Mesodermal cell (in vitro differentiated cells): Measurements from ENCODE around the gene ATP1A2.

Experiments
- H3K27ac ChIP-seq: 2 replicates; pipeline ENCODE4 v1.7.0; 2013; ENCODE audit warnings: mild to moderate bottlenecking, low read depth, low read length, moderate library complexity; ENCODE audit not compliant: severe bottlenecking
- H3K36me3 ChIP-seq: 2 replicates; pipeline ENCODE4 v1.7.1; 2013; ENCODE audit warnings: mild to moderate bottlenecking, low read length, moderate library complexity; ENCODE audit not compliant: control insufficient read depth, insufficient read depth
- H3K4me1 ChIP-seq: one replicate; pipeline ENCODE4 v1.7.1; 2013; ENCODE audit warnings: mild to moderate bottlenecking, low read length; ENCODE audit not compliant: insufficient read depth, control insufficient read depth, poor library complexity, severe bottlenecking
- H3K4me3 ChIP-seq: 2 replicates; pipeline ENCODE4 v1.7.0; 2013; ENCODE audit warnings: low read length, control low read depth, mild to moderate bottlenecking; ENCODE audit not compliant: insufficient read depth, poor library complexity, severe bottlenecking; ENCODE audit errors: extremely low read depth
- H3K9me3 ChIP-seq: 2 replicates; pipeline ENCODE4 v1.7.1; 2013; ENCODE audit warnings: mild to moderate bottlenecking, low read length, moderate library complexity; ENCODE audit not compliant: control insufficient read depth
- WGBS, 2 experiments: methylation state at CpG; one replicate each; pipeline ENCODE4 v1.1.5; 2013; ENCODE audit warnings: missing lambda C conversion rate in 2 of 2; ENCODE audit not compliant: insufficient coverage in 2 of 2; 5-methylcytosine and 5-hydroxymethylcytosine counted together

ATP1A2 gene

DNA sequence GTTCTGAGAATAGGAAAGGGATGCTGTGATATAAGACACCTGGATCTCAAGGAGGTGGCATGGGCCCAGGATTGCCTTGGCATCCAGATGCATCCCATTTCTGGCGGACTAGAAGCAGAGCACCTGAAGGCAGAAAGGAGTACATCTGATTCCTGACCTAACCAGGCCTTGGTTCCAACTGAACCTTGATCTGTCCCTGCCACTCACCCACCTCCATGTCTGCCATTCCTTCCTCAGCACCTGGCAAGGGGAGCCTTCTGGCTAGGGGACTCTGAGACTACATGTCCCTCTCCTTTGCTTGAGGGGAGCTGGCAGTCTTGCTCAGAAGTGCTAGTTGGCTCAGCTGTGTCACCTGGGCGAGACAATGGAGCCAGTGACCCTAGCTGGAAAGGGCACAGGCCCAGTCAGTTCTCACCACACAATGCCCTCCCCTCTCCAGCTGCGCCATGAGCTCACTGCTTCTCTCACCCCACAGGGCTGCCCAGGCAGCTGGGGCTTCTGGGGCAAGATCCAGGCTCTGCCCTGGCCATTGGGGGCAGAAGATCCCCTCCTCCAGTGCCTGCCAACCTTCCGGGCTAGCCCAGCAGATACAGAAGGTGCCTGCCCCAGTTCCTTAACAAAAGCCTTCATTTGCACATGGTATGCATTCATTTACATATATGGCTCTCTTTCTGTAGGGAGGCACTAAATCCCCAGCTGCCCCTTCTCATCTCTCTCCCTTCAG lies 20.0 kb upstream of the ATP1A2 start:
- Histone ChIP-seq H3K36me3 (no peaks in the 10 kb centered on the region), H3K4me1 (peaks cover 21% of the 10 kb centered on the region), H3K27ac (no peak overlapping the region), H3K9me3 (no peaks in the 10 kb centered on the region), H3K4me3 (no peak overlapping the region)
- WGBS, 2 experiments: 71 to 75% methylated on average over 3 to 4 of the region's 4 CpGs

DNA sequence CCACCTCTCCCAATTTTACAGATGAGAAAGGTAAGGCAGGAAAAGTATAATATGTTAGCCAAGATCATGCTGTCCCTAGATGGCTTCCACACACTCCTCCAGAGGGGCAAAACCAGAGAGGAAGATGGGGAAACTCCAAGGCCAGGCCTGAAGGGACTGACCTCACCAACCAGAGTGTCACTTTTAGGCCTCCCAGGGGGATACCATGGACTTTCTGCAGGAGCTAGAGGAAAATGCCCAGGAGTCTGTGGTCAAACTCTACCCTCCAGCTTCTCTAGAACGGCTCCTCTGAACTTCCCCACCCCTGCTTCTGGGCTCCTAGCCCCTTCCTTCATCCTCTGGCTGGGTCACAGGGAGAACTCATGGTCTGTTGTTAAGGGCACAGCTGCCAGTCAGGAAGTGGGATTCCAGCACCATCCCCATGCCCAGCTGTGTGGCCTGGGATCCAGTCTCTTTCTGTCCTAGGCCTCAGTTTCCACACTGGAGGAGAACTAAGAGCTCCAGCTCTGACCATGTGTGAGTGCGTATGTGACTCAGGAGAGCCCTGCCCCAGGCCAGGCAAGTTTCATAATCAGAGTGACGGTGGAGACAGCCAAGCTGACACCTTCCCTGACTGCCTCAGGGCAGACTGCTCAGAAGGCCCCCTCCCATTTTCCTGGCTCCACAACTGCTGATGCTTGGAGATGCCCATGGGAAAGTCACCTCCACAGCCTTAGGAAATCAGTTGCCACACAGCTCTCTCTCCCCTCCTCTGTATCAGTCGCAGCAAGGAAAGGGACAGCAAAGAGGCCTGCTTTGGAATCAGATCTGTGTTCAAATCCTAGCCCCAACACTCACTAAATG lies 19.1 kb upstream of the ATP1A2 start:
- no peak overlapping the region for H3K4me3 ChIP-seq
- WGBS, 2 experiments: 83 to 88% methylated on average over 4 of the region's 4 CpGs
- no peaks in the 10 kb centered on the region for H3K9me3 ChIP-seq
- H3K27ac ChIP-seq: no peak overlapping the region
- no peaks in the 10 kb centered on the region for H3K36me3 ChIP-seq
- peaks cover 26% of the 10 kb centered on the region for H3K4me1 ChIP-seq

DNA sequence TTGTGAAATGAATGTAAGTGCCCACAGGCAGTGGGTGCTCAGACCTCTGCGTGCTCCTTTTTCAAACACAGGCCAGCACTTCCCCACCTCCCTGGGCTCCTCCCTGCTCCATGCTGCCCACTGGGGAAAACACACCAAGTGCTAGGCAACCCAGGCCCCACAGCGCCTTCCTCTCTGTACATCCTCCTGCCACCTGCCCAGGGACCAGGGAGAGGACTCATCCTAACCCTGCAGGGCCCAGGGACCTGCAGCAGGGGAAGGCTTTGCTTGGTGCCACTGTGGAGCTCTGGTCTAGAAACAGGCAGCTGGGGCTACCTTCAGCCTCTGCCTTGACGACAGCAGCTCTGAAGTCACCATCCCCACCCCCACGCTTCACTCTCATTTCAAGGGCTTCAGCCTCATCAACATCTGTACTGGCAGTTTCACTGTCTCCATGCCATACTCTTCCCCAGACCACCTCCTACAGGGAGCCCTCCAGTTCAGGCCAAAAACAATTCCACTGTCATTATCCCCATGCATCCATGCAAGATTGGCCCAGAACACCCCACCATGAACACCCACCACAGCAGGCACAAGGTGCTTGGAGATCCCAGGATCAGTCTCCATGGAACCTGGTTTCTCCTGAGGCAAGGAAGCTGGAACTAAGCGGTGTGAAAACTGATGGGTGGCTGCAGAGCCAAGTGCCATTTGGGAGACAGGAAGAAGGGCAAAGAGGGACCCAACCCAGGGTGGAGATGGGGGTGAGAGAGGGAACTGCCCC lies 18.2 kb upstream of the ATP1A2 start:
- Histone ChIP-seq H3K9me3 (no peaks in the 10 kb centered on the region), H3K4me1 (peaks cover 27% of the 10 kb centered on the region), H3K27ac (no peak overlapping the region), H3K4me3 (peak overlapping the region; percentile 65), H3K36me3 (no peaks in the 10 kb centered on the region)
- WGBS, 2 experiments: 53 to 77% methylated on average over 5 of the region's 5 CpGs

DNA sequence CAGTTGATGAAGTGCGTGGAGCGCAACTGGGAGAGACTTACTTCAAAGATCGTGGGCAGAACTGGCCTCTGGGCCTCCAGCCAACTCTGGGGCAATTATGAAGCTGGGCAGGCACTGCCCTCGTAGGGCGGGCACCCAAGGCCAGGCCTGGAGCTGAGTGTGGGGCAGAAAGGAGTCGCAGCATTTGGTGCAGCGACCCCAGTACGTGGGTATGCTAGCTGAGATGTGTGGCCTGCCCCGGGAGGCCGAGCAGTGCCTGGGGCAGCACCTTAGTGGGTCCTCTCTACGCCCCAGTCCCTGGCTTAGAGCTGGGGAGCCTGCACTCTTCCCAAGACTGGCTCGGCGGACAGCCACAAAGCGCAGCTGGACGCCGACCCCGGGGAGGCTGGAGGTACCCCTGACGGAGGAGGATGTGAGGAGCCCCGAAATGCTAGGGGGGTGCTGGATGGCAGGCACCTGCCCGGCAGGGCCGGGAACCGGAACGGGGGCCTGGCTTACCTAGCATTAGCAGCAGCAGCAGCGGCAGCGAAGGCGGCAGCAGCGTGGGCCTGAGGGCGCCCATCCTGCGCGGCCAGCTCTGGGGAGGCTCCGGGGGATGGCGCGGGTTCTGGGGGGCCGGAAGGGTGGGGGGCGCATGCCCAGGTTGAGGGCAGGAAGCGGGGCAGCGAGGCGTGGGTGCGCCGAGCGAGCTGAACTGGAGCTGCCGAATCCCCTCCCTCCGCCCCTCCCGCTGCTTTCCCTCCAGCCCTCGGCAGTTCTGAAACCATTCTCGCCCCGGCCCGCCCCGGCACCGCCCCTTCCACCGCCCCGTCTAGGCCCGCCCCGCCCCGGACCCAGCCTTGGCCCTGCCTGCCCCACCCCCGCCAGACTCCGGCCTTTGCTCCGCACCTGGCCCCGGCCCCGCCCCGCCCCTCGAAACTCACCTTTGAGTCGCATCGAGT lies 17.4 kb upstream of the ATP1A2 start, which contains the start of gene IGSF8:
TSS of gene IGSF8 (minus strand) at position 709 of the 941 bp plus-strand sequence. CDS start at position 562, 147 bp downstream.
- H3K27ac ChIP-seq: peak within 1 kb of the TSS; percentile 49

DNA sequence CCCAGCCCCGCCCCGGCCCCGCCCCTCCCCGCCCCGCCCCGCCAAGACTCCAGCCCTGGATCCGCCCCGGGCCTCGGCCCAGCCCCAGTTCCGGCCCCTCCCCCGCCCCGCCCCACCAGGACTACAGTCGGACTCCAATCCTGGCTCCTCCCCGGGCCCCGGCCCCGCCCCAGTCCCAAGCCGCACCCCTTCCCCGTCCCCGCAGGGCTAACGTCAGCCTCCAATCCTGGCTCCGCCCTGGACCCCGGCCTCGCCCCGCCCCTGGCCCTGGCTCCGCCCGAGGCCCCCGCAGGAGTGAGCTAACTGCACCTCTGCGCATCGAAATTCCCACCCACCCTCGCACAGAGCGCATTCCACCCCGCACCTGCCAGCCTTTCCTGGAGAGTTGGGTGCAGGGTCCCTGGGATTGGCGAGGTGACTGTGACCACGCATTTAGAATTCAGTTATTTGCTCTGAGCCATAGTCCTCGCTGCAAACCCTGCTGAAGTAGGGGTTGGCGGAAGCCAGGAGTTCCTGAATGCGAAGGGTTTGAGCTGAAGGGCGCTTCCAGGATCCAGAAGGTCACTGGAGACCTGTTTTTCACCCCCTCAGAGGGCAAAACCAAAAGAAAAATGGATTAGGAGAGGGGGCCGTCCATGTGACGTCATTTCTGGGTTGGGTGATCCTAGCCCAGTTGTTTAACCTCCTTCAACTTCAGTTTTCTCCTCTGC lies 16.6 kb upstream of the ATP1A2 start:
- H3K9me3 ChIP-seq: no peaks in the 10 kb centered on the region
- WGBS, 2 experiments: 22 to 33% methylated on average over 11 to 16 of the region's 40 CpGs
- H3K4me1 ChIP-seq: peaks cover 27% of the 10 kb centered on the region
- H3K27ac ChIP-seq: peak overlapping the region; percentile 49
- peak overlapping the region; percentile 40 for H3K4me3 ChIP-seq
- no peaks in the 10 kb centered on the region for H3K36me3 ChIP-seq

More for the DNA sequence above, 17.4 kb upstream of the ATP1A2 start, which contains the start of gene IGSF8:
- H3K9me3 ChIP-seq: no peaks in the 10 kb centered on the region
- no peaks in the 10 kb centered on the region for H3K36me3 ChIP-seq
- 12 to 13% methylated on average over 32 of the region's 64 CpGs for WGBS, 2 experiments
- H3K4me1 ChIP-seq: peaks cover 27% of the 10 kb centered on the region
- peak within 1 kb of the TSS; percentile 65 for H3K4me3 ChIP-seq

DNA sequence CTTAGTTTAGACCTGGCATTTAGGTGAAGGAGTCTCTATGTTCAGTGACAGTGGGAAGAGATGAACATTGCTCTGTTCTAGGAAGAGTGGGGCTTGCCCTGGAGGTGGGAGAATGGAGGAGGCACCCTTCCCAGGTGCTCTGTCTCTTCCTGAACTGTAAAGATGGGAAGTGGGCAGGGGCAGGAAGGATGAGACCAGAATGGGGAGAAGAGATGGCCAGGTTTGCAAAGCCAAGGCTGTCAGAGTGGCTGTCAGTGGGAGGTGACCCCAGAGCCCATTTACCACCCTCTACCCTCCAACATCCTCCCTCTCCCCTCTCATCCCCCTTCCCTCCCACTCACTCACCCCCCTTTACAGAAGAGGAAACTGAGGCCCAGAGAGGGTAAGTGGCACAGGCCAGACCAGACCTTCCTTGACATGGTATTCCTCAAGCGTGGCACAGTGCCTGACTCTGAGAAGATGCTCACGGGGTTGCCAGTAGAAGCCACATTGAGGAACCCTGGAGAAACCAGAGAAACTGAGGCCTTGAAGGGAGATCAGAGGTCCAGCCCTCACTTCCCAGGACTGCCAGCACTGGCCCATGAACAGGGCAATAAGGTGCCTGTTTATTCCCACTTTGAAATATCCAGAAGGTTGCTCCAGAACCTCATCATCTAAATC lies 15.7 kb upstream of the ATP1A2 start:
- no peak overlapping the region for H3K27ac ChIP-seq
- H3K4me3 ChIP-seq: no peak overlapping the region
- WGBS, 2 experiments: 94 to 95% methylated on average over 2 of the region's 2 CpGs
- no peaks in the 10 kb centered on the region for H3K9me3 ChIP-seq
- peaks cover 27% of the 10 kb centered on the region for H3K4me1 ChIP-seq
- H3K36me3 ChIP-seq: no peaks in the 10 kb centered on the region

DNA sequence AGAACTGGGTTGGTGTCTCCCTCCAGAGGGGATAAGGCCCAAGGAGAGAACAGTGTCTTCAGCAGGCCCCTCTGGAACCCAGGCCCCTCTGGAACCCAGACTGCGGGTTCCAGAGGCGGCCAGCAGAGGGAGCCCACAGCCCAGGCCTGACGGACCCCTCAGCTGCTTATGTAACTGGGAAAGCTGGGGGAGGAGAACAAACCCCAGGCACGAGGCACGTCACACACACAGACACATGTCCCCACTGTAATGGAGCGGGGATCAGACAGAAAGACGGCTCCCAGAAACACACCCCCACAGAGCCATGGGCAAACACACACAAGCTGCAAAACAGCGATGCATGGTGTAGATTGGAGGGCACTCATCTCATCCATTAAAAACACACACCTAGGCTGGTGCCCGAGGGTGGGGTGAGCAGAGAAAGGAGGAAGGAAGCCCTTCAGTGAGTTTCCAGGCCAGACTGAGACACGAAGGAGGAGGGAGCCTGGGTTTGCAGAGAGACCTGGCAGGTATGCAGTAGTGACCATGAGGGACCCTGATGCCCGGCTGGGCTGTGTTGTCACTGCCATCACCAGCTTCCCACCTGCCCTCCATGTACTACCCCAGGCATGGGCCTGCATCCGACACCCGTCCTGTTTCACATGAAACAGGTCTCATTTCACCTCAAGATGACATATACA lies 14.4 kb upstream of the ATP1A2 start:
- Histone ChIP-seq H3K4me1 (peaks cover 26% of the 10 kb centered on the region), H3K9me3 (no peaks in the 10 kb centered on the region), H3K36me3 (no peaks in the 10 kb centered on the region), H3K4me3 (no peak overlapping the region), H3K27ac (no peak overlapping the region)
- WGBS, 2 experiments: 28 to 39% methylated on average over 5 to 8 of the region's 13 CpGs

DNA sequence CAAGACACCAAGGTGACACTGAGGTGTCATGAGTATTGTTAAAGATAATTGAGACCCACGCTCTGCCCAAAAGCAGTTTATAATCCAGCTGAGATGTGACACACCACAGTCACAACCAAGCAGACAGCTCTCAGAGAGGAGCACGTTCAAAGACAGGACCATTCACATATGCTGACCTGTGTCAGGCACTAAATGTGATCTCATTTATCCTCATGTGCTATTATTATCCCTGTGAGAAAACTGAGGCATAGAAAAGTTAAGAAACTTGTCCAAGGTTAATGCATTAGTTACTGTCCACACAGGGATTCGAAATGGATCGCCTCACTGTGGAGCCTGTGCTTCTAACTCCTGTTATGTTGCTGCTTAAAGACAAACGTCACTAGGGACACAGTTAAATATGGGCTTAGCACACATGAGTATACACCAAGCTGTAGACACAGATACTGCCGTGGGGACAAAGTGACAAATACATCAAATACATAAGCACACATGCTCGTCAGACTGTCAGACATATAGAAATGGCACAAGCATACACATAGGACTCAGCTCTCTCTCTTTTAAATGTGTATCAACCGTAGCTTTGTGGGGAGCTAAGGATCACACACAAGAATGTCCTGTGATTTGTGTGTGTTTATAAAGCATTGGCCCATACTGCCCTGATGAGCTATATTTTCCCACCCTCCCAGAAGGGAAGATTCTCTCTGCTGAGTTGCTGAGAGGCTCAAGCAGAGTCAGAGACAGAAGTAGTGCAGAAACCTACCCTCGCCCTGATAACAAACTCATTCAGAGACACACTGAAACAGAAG lies 13.6 kb upstream of the ATP1A2 start:
- no peak overlapping the region for H3K27ac ChIP-seq
- H3K4me3 ChIP-seq: no peak overlapping the region
- peaks cover 19% of the 10 kb centered on the region for H3K4me1 ChIP-seq
- H3K36me3 ChIP-seq: no peaks in the 10 kb centered on the region
- H3K9me3 ChIP-seq: no peaks in the 10 kb centered on the region
- 85 to 93% methylated on average over 5 to 6 of the region's 9 CpGs for WGBS, 2 experiments
